Measurements from ENCODE around the gene DONSON.

Gene DONSON

GRCh38 chr21:33552999-33553598, 35.4 kb downstream of the DONSON start:
- Histone ChIP-seq H3K27me3 (no peaks in the 10 kb centered on the region), H3K4me1 (no peaks in the 10 kb centered on the region), H4K20me1 (peaks cover 100% of the 10 kb centered on the region), H3K9ac (no peak overlapping the region), H3K36me3 (peaks cover 99% of the 10 kb centered on the region), H3K4me2 (no peak overlapping the region), H3K9me3 (no peaks in the 10 kb centered on the region), H3K27ac (no peak overlapping the region), H3K4me3 (no peak overlapping the region)
- TF ChIP-seq Cebpa-rat (IDR thresholded peaks at IDR 0.05): no peak

- no peaks in the 10 kb centered on the region for H3K4me1 ChIP-seq
- H3K27ac ChIP-seq: no peak overlapping the region
- H3K4me3 ChIP-seq: no peak overlapping the region
- TF ChIP-seq Cebpa-rat (IDR thresholded peaks at IDR 0.05): no peak
- H3K9me3 ChIP-seq: no peaks in the 10 kb centered on the region
- H3K36me3 ChIP-seq: peaks cover 99% of the 10 kb centered on the region
- no peaks in the 10 kb centered on the region for H3K27me3 ChIP-seq
- no peak overlapping the region for H3K4me2 ChIP-seq
- H3K9ac ChIP-seq: no peak overlapping the region
- peaks cover 100% of the 10 kb centered on the region for H4K20me1 ChIP-seq
These were observed 36.1 kb downstream of the DONSON start for GRCh38 chr21:33552093-33552998.

- Histone ChIP-seq H4K20me1 (peaks cover 100% of the 10 kb centered on the region), H3K4me3 (no peak overlapping the region), H3K36me3 (peaks cover 99% of the 10 kb centered on the region), H3K4me1 (no peaks in the 10 kb centered on the region), H3K4me2 (no peak overlapping the region), H3K9me3 (no peaks in the 10 kb centered on the region), H3K27me3 (no peaks in the 10 kb centered on the region), H3K27ac (no peak overlapping the region), H3K9ac (no peak overlapping the region)
- TF ChIP-seq Cebpa-rat (IDR thresholded peaks at IDR 0.05): no peak
These were observed 36.8 kb downstream of the DONSON start for GRCh38 chr21:33551664-33552063.

GRCh38 chr21:33550772-33551660, 37.5 kb downstream of the DONSON start:
- H3K27ac ChIP-seq: no peak overlapping the region
- no peaks in the 10 kb centered on the region for H3K9me3 ChIP-seq
- H3K4me2 ChIP-seq: no peak overlapping the region
- no peak overlapping the region for H3K9ac ChIP-seq
- no peak overlapping the region for H3K4me3 ChIP-seq
- H3K36me3 ChIP-seq: peaks cover 99% of the 10 kb centered on the region
- H4K20me1 ChIP-seq: peaks cover 100% of the 10 kb centered on the region
- no peaks in the 10 kb centered on the region for H3K27me3 ChIP-seq
- peaks cover under 1% of the 10 kb centered on the region; the same call in 1 of the 2 replicates for H3K4me1 ChIP-seq
- TF ChIP-seq Cebpa-rat (IDR thresholded peaks at IDR 0.05): no peak

- H3K4me2 ChIP-seq: no peak overlapping the region
- no peak for TF ChIP-seq Cebpa-rat (IDR thresholded peaks at IDR 0.05)
- peaks cover 90% of the 10 kb centered on the region for H3K36me3 ChIP-seq
- H3K27ac ChIP-seq: no peak overlapping the region
- H3K4me1 ChIP-seq: peaks cover 10% of the 10 kb centered on the region
- no peaks in the 10 kb centered on the region for H3K9me3 ChIP-seq
- no peak overlapping the region for H3K9ac ChIP-seq
- H3K4me3 ChIP-seq: no peak overlapping the region
- H4K20me1 ChIP-seq: peaks cover 100% of the 10 kb centered on the region
- no peaks in the 10 kb centered on the region for H3K27me3 ChIP-seq
These were observed 38.4 kb downstream of the DONSON start for GRCh38 chr21:33549848-33550771.

GRCh38 chr21:33546086-33546485, 42.4 kb downstream of the DONSON start:
- Histone ChIP-seq H3K4me3 (no peak overlapping the region), H3K36me3 (peaks cover 50% of the 10 kb centered on the region), H3K27me3 (no peaks in the 10 kb centered on the region), H3K27ac (no peak overlapping the region), H3K4me2 (no peak overlapping the region), H3K4me1 (peaks cover 22% of the 10 kb centered on the region), H3K9ac (no peak overlapping the region), H3K9me3 (no peaks in the 10 kb centered on the region), H4K20me1 (peaks cover 80% of the 10 kb centered on the region)
- TF ChIP-seq Cebpa-rat (IDR thresholded peaks at IDR 0.05): no peak

GRCh38 chr21:33544451-33545195, 43.9 kb downstream of the DONSON start:
- H3K27ac ChIP-seq: no peak overlapping the region; the same call in 1 of the 2 replicates
- no peaks in the 10 kb centered on the region for H3K9me3 ChIP-seq

GRCh38 chr21:33543505-33544129, 44.9 kb downstream of the DONSON start:
- H3K4me3 ChIP-seq: peak overlapping the region; percentile 83
- peaks cover 33% of the 10 kb centered on the region for H3K4me1 ChIP-seq
- no peak for TF ChIP-seq Cebpa-rat (IDR thresholded peaks at IDR 0.05)
- peaks cover 55% of the 10 kb centered on the region for H4K20me1 ChIP-seq
- peak overlapping the region; percentile 98 for H3K27ac ChIP-seq
- peak overlapping the region; percentile 98 for H3K9ac ChIP-seq
- H3K27me3 ChIP-seq: no peaks in the 10 kb centered on the region
- H3K4me2 ChIP-seq: peak overlapping the region; percentile 85
- no peaks in the 10 kb centered on the region for H3K9me3 ChIP-seq
- peaks cover 37% of the 10 kb centered on the region for H3K36me3 ChIP-seq

More at GRCh38 chr21:33544451-33545195, 43.9 kb downstream of the DONSON start:
- H3K4me3 ChIP-seq: peak overlapping the region; percentile 83
- H3K4me2 ChIP-seq: peak overlapping the region; percentile 85
- peaks cover 65% of the 10 kb centered on the region for H4K20me1 ChIP-seq
- no peaks in the 10 kb centered on the region for H3K27me3 ChIP-seq
- no peak for TF ChIP-seq Cebpa-rat (IDR thresholded peaks at IDR 0.05)
- peaks cover 37% of the 10 kb centered on the region for H3K36me3 ChIP-seq
- H3K4me1 ChIP-seq: peaks cover 33% of the 10 kb centered on the region
- peak overlapping the region; percentile 98 for H3K9ac ChIP-seq

Measured in BLaER1 (cell line).